LNCaP clone FGC (cell line): ENCODE results near the gene FAM168A.

ENCODE experiments used
- DNase-seq: peaks from one replicate; pipeline ENCODE4 v3.0.0-alpha.2; 2011; ENCODE audit warnings: low read depth
- H3K4me3 ChIP-seq: 2 replicates; pipeline ENCODE4 v1.5.1; 2011; ENCODE audit warnings: mild to moderate bottlenecking, low read depth, low read length, control low read depth
- TF ChIP-seq, protein P1 (sequence below): IDR thresholded peaks from 2 replicates; pipeline ENCODE4 v1.5.1; 2012; ENCODE audit warnings: mild to moderate bottlenecking; ENCODE audit not compliant: control insufficient read depth, insufficient read depth; ENCODE audit errors: extremely low read depth

Gene FAM168A

GRCh38 chr11:73389134-73389525 is 208.8 kb downstream of the FAM168A start:
- DNase-seq, result no peak
- TF ChIP-seq, protein P1, sequence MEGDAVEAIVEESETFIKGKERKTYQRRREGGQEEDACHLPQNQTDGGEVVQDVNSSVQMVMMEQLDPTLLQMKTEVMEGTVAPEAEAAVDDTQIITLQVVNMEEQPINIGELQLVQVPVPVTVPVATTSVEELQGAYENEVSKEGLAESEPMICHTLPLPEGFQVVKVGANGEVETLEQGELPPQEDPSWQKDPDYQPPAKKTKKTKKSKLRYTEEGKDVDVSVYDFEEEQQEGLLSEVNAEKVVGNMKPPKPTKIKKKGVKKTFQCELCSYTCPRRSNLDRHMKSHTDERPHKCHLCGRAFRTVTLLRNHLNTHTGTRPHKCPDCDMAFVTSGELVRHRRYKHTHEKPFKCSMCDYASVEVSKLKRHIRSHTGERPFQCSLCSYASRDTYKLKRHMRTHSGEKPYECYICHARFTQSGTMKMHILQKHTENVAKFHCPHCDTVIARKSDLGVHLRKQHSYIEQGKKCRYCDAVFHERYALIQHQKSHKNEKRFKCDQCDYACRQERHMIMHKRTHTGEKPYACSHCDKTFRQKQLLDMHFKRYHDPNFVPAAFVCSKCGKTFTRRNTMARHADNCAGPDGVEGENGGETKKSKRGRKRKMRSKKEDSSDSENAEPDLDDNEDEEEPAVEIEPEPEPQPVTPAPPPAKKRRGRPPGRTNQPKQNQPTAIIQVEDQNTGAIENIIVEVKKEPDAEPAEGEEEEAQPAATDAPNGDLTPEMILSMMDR, result no peak
- H3K4me3 ChIP-seq, result no peak overlapping the region

GRCh38 chr11:73388265-73389133 is 209.4 kb downstream of the FAM168A start:
- TF ChIP-seq, protein P1, result no peak
- no peak overlapping the region for H3K4me3 ChIP-seq
- DNase-seq, result no peak

DNA sequence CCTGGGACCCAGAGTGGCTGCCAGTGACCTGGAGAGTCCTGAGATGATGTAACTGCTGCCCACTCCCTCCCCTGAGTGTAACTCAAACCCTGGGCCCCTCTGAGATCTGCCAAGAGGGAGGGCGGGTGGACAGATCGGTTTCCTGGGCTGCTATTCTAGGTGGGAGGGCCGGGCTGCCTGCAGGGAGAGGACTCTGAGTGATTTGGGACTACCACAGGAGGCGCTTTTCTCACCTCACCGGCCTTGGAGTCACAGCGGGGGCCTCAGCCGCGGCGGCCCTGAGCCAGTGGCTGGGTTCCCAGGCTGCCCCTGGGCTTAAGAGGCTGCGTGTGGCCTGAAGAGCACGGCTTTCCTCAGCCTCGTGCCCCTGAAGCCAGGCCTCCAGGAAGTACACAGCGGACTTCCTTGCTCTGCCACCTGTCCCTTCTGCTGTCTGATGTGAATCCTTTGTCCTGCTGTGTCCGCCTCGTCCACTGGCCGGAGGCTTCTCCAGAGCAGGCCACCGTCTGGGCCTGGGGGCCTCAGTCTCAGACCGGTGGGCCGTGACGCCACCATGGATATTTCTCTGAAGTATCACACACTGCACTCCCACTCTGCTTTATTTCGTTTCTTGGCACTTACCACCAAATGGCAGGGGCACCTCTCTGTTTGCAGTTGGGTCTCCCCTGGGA is 210.2 kb downstream of the FAM168A start:
- DNase-seq, result no peak
- no peak overlapping the region for H3K4me3 ChIP-seq
- TF ChIP-seq, protein P1, result no peak

GRCh38 chr11:73386546-73386945 is 211.4 kb downstream of the FAM168A start:
- H3K4me3 ChIP-seq, result no peak overlapping the region
- DNase-seq, result no peak
- TF ChIP-seq, protein P1, result no peak

- TF ChIP-seq, protein P1, result no peak
- H3K4me3 ChIP-seq, result no peak overlapping the region
- no peak for DNase-seq
These were observed 211.9 kb downstream of the FAM168A start for GRCh38 chr11:73386016-73386415.

DNA sequence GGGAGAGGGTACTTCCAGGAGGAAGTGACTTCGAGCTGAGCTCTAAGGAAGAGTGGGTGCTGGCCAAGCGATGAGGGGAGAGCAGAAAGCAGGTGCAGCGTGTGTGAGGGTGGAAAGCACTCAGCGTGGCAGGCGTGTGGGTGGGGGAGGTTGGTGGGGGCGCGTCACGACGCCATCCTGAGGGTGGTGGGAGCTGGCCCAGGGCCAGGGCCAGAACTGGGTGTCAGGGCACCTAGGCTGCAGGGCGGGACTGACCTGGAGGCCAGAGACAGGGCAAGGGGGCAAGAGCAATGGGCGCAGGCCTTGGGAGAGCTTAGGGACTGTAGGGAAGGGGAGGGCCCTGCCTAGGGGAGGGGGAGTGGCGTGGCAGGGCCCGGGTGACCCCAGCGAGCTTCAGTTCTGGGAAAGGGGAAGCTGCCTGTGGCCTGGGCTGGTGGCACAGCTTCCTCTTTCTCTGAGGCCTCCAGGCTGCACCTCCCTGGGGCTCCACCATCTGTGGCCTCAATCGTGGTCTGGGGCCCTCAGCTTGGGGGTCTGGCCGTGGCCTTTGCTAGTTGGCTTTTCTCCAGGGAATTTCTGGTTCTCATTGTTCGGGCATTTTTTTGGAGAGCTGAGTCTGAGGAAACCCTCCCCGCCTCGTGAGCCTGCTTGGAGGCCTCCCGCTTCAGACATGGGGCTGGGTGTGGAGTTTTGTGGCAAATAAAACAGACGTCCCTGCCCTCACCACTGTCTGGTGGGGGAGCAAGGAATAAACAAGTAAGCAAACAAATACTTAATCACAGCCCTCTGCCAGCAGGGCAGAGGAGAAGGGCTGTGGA is 212.8 kb downstream of the FAM168A start:
- no peak for DNase-seq
- TF ChIP-seq, protein P1, result no peak
- H3K4me3 ChIP-seq, result no peak overlapping the region
